HG03139 (cell line): ENCODE measurements around the gene FSTL3.

Experiments
- ATAC-seq: cut with Tn5 transposase; IDR thresholded peaks from one replicate; pipeline ENCODE4 v1.9.1; 2021; ENCODE audit not compliant: unreplicated experiment

Gene FSTL3

GRCh38 chr19:644789-645188 lies 31.4 kb upstream of the FSTL3 start:
- no peak for ATAC-seq

- ATAC-seq: no peak
Observed at GRCh38 chr19:645912-646778, 30.0 kb upstream of the FSTL3 start.

DNA sequence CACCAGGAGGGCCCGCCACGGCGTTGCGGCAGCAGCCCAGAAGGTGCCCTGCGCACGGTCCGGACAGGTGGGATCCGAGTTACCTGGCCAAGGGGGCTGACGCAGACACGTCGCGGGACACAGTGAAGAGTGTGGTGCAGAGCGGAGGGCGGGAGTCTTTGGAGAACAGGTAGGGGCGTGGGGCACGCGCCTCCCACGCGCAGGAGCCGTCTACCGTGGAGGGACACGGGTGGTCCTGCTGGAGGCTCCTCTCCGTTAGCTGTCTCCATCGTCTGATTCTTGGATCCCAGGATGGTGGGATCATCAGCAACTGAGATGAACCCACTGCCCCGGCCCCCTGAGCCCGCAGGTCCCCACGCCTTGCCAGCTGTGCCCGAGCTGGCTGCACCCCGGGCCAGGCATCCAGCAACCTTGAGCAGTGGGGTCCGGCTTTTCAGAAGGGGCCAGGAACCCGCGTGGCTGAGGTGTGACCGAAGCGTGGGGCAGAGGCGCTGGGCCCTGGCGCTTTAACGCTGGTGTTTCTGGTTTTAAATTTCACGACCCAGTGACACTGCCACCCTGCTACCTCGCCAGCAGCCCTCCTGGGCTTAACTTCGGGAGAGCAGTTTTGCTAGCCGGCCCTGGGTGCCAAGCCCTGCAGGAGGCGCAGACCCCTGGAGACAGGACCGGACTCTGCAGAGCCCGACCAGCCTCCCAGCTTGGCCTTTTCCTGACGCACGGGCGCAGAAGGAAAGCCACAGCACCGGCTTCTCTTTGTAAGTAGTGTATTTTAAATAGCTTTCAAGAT lies 29.2 kb upstream of the FSTL3 start:
- ATAC-seq: no peak

GRCh38 chr19:647566-648284 lies 28.5 kb upstream of the FSTL3 start:
- no peak for ATAC-seq

GRCh38 chr19:648305-648704 lies 27.9 kb upstream of the FSTL3 start:
- ATAC-seq: no peak

- ATAC-seq: no peak
Observed at GRCh38 chr19:648904-649801, 27.0 kb upstream of the FSTL3 start.

GRCh38 chr19:650121-650520 lies 26.1 kb upstream of the FSTL3 start:
- ATAC-seq: no peak

DNA sequence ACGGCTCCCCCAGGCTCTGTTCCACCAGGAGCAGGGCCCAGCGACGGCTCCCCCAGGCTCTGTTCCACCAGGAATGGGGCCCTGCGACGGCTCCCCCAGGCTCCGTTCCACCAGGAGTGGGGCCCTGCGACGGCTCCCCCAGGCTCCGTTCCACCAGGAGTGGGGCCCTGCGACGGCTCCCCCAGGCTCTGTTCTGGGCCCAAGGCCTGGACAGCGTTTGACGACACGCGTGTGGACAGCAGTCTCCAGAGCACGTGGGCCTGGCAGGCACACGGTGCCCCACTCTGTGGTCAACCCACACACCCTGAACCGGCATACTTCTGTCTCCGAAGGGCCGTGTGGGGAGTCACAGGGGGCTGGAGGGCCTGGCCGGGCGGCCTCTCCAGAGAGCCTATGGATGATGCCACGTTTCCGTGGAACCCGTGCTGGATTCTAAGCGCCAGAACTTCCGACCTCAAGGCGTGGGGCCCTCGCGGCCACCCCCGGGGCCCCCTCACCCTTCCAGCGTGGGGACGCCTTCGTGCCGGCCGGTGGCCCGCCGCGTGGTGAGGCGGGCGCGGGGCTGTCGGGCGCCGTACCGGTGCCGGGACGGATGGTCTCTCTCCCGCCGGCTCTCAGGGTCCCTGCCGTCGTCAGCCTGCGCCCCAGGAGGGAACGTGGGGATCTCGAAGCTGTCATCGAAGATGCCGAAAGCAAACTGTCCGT lies 24.9 kb upstream of the FSTL3 start:
- ATAC-seq: no peak

GRCh38 chr19:651991-652390 lies 24.2 kb upstream of the FSTL3 start:
- ATAC-seq: no peak

DNA sequence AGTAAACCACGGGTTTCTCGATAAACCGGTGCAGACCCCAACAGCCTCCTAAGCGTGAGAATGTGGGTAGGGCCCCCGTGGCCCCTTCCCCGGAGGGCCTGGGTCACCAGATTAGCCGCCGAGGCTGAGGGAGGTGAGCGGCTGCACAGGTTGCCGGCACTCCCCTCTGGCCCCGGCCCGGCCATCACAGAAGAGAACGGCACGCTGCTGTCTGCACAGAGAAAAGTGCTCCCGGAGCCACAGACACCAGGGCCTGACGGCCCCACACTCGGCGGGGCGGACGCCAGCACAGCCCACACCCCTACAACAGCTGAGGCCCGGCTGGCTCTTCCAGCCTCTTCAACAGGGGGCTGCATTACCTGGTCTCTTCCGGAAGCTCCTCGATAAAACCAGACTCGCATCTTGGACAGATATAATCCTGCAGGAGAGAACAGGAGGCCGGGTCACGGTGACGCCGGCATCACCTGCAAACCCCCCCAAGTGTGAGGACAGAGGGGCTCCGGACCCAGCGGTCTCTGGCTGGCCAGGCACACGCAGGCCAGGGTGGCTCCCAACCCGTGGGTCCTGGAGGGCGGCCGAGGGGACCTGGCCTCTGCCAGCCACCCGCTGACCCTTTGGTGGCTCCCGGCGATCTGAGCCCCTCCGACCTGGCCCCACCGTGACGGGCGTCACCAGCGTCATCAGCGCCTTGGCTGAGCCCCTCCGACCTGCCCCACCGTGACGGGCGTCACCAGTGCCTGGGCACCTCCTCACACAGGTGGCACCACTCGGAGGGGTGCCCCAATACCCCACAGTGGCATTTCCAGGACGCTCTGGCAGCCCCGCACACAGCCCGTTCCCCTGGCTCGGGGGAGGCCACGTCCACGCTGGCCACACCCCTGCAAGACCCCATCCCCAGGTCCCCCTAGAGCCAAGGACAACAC lies 23.5 kb upstream of the FSTL3 start:
- ATAC-seq: no peak

GRCh38 chr19:653425-653824 lies 22.8 kb upstream of the FSTL3 start:
- ATAC-seq: no peak

- ATAC-seq: no peak
Observed at GRCh38 chr19:655691-656090, 20.5 kb upstream of the FSTL3 start.

- no peak for ATAC-seq
Observed at GRCh38 chr19:656751-657559, 19.2 kb upstream of the FSTL3 start.

- no peak for ATAC-seq
Observed at GRCh38 chr19:657611-658010, 18.6 kb upstream of the FSTL3 start.

DNA sequence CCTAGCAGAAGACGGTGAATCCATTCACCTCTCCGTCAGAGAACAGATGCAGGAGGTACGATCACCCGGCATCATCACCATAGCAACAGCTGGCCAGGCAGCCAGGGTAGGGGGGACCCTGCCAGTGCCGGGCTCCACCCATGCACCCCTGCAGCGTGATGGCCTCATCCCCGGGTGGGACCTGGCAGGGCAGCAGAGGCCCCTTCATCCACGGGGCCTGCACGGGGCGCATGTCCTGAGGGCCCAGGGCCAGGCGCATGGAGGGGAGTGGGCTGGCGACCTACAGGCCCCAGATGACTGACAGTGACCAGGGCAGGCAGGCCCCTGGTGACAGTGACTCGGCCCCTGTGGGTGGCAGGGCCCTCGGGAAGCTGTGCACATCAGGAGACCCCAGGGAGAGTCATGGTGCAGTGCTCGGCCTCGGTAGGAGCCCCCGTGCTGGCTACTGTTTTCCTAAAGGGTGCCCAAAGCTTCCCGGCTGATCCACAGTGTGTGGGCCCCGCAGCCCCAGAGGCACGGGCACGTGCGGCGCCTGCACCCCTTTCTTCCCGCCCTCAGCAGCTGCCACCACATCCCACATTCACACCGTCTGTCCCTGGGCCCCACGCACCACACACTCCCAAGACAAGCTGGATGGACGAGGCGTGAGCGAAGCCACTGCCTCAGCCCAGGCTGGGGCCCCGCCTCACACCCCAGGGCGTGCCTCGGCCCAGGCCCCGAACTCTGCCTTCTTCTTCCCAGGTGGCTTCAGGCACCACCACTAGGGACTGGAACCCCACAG lies 17.9 kb upstream of the FSTL3 start:
- ATAC-seq: no peak

DNA sequence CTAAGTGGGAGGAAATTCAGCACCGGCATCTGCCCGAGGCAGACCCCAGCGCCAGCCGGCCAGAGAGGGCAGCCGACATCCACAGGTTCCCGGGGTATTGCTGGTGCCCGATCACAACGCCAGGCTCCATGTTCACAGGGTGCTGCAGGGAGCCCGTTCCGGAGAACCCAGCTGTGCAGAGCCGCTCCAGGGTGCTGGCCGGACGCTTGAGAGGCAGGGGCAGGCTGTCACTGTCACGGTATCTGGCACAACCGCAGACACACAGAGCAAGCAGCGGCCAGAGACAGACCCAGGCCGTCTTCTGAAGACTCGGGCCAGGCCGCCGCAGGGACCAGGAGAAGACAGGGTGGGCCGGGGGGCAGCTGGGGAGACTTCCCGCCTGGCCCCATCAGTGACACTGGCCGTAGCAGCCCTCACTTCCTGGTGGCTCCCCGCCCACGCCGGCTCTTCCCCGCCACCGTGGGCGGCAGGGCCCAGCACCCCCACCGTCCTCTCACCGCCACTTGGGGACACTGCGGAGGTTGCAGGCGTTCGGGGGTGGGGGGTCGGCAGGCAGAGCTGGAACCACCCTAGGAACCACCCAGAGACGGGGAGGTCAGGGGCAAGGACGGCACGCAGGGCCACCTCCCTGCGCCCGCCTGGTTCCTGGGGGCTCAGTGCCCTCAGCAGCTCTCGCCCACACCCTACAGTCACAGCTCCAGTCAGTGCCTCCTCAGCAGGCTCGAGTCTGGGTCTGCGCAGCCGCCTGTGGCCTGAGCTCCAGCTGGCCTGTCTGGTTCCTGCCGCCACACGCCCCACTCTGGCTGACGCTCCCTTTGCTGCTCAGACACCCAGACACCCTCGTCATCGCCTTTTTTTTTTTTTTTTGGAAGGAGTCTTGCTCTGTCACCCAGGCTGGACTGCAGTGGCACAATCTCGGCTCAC lies 17.0 kb upstream of the FSTL3 start:
- no peak for ATAC-seq
